GM23338 (cell line): Measurements from ENCODE around the gene ENTR1. TPM values are rescaled to one million over a fixed set of nuclear protein-coding genes. Genes with fewer than 3 reads are reported as not detected.

Experiments used
- CREB1 ChIP-seq: fragments of 250-450 bp; sonication (Bioruptor Pico); IDR thresholded peaks from 2 replicates; pipeline ENCODE4 v1.5.0; 2020; ENCODE audit warnings: low read depth, mild to moderate bottlenecking, moderate library complexity
- JUNB ChIP-seq: IDR thresholded peaks from one replicate; pipeline ENCODE4 v1.6.1; 2016; ENCODE audit warnings: antibody characterized with exemption; ENCODE audit not compliant: unreplicated experiment
- POLR2AphosphoS5 ChIP-seq: IDR thresholded peaks from 2 replicates; pipeline ENCODE4 v1.6.1; 2016; ENCODE audit warnings: antibody characterized with exemption, low read depth
- STAT1 ChIP-seq: IDR thresholded peaks from one replicate; pipeline ENCODE4 v1.6.1; 2016; ENCODE audit warnings: antibody characterized with exemption; ENCODE audit not compliant: unreplicated experiment
- ZNF114 ChIP-seq: fragments of 250-450 bp; sonication (Bioruptor Pico); IDR thresholded peaks from 2 replicates; pipeline ENCODE4 v1.5.0; 2020; ENCODE audit warnings: mild to moderate bottlenecking, moderate library complexity
- polyA plus RNA-seq: library from polyadenylated mRNA; unstranded; fragments of >200 nt; fragmentation: Nextera tagmentation; extraction: Ambion mirVana; gene quantifications from 2 replicates; pipeline ENCODE4 v1.2.1, GENCODE V29; 2016
- total RNA-seq: library from RNA; depleted of rRNA; stranded (reverse); fragments of >200 nt; shearing (Covaris generic); gene quantifications from 2 replicates; pipeline ENCODE4 v1.2.3, GENCODE V29; 2014
- TF ChIP-seq, protein P1 (sequence below): fragments of 250-450 bp; sonication (Bioruptor Pico); IDR thresholded peaks from 2 replicates; pipeline ENCODE4 v1.5.0; 2020; ENCODE audit warnings: mild to moderate bottlenecking, moderate library complexity
- TF ChIP-seq, protein P2 (sequence below): IDR thresholded peaks from one replicate; pipeline ENCODE4 v1.6.1; 2018; ENCODE audit warnings: antibody characterized with exemption; ENCODE audit not compliant: unreplicated experiment

The ENTR1 gene
- total and polyA plus RNA-seq, 2 experiments from 2014 or later, result 25.6 to 91.9 TPM

DNA sequence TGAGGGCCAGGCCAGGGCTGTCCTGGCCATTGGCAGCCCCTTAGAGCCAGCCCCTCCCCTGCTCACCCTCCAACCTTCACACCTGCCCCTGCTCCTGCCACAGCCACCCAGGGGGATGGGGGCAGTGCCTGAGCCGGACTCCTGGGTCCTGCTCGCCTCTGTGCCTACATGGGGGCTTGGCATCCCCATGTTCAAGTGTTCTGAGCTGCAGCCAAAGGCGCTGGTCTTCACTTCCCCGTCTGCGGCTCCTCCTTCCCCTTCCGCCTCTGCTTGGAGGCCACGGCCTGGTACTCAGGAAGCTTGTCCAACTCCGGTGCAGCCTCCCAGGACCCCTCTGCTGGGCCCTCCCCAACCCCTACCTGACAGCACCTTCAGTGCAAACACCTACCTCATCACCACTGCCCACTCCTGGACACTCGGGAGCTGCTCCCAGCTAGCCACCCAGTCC, 44.6 kb downstream of the ENTR1 start (continued):
- TF ChIP-seq, protein P1, sequence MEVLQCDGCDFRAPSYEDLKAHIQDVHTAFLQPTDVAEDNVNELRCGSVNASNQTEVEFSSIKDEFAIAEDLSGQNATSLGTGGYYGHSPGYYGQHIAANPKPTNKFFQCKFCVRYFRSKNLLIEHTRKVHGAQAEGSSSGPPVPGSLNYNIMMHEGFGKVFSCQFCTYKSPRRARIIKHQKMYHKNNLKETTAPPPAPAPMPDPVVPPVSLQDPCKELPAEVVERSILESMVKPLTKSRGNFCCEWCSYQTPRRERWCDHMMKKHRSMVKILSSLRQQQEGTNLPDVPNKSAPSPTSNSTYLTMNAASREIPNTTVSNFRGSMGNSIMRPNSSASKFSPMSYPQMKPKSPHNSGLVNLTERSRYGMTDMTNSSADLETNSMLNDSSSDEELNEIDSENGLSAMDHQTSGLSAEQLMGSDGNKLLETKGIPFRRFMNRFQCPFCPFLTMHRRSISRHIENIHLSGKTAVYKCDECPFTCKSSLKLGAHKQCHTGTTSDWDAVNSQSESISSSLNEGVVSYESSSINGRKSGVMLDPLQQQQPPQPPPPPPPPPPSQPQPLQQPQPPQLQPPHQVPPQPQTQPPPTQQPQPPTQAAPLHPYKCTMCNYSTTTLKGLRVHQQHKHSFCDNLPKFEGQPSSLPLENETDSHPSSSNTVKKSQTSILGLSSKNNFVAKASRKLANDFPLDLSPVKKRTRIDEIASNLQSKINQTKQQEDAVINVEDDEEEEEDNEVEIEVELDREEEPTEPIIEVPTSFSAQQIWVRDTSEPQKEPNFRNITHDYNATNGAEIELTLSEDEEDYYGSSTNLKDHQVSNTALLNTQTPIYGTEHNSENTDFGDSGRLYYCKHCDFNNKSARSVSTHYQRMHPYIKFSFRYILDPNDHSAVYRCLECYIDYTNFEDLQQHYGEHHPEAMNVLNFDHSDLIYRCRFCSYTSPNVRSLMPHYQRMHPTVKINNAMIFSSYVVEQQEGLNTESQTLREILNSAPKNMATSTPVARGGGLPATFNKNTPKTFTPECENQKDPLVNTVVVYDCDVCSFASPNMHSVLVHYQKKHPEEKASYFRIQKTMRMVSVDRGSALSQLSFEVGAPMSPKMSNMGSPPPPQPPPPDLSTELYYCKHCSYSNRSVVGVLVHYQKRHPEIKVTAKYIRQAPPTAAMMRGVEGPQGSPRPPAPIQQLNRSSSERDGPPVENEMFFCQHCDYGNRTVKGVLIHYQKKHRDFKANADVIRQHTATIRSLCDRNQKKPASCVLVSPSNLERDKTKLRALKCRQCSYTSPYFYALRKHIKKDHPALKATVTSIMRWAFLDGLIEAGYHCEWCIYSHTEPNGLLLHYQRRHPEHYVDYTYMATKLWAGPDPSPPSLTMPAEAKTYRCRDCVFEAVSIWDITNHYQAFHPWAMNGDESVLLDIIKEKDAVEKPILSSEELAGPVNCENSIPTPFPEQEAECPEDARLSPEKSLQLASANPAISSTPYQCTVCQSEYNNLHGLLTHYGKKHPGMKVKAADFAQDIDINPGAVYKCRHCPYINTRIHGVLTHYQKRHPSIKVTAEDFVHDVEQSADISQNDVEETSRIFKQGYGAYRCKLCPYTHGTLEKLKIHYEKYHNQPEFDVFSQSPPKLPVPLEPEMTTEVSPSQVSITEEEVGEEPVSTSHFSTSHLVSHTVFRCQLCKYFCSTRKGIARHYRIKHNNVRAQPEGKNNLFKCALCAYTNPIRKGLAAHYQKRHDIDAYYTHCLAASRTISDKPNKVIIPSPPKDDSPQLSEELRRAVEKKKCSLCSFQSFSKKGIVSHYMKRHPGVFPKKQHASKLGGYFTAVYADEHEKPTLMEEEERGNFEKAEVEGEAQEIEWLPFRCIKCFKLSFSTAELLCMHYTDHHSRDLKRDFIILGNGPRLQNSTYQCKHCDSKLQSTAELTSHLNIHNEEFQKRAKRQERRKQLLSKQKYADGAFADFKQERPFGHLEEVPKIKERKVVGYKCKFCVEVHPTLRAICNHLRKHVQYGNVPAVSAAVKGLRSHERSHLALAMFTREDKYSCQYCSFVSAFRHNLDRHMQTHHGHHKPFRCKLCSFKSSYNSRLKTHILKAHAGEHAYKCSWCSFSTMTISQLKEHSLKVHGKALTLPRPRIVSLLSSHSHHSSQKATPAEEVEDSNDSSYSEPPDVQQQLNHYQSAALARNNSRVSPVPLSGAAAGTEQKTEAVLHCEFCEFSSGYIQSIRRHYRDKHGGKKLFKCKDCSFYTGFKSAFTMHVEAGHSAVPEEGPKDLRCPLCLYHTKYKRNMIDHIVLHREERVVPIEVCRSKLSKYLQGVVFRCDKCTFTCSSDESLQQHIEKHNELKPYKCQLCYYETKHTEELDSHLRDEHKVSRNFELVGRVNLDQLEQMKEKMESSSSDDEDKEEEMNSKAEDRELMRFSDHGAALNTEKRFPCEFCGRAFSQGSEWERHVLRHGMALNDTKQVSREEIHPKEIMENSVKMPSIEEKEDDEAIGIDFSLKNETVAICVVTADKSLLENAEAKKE (CRISPR knock-in tag), result no peak
- TF ChIP-seq, protein P2, sequence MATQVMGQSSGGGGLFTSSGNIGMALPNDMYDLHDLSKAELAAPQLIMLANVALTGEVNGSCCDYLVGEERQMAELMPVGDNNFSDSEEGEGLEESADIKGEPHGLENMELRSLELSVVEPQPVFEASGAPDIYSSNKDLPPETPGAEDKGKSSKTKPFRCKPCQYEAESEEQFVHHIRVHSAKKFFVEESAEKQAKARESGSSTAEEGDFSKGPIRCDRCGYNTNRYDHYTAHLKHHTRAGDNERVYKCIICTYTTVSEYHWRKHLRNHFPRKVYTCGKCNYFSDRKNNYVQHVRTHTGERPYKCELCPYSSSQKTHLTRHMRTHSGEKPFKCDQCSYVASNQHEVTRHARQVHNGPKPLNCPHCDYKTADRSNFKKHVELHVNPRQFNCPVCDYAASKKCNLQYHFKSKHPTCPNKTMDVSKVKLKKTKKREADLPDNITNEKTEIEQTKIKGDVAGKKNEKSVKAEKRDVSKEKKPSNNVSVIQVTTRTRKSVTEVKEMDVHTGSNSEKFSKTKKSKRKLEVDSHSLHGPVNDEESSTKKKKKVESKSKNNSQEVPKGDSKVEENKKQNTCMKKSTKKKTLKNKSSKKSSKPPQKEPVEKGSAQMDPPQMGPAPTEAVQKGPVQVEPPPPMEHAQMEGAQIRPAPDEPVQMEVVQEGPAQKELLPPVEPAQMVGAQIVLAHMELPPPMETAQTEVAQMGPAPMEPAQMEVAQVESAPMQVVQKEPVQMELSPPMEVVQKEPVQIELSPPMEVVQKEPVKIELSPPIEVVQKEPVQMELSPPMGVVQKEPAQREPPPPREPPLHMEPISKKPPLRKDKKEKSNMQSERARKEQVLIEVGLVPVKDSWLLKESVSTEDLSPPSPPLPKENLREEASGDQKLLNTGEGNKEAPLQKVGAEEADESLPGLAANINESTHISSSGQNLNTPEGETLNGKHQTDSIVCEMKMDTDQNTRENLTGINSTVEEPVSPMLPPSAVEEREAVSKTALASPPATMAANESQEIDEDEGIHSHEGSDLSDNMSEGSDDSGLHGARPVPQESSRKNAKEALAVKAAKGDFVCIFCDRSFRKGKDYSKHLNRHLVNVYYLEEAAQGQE, result no peak
- TF ChIP-seq CREB1 (no peak), ZNF114 (CRISPR knock-in tag) (no peak), STAT1 (no peak), JUNB (no peak), POLR2AphosphoS5 (no peak)
